Fibroblast of upper back skin (primary cell): ENCODE measurements around the gene CCDC7.
"Not testable (repeated sequence)": the region's sequence is repeated elsewhere in the genome, so short reads cannot be mapped to it uniquely, and the experiment has no call there.

Experiments
- DNase-seq: peaks from one replicate; pipeline ENCODE4 v3.0.0-alpha.2; 2013

The CCDC7 gene

DNA sequence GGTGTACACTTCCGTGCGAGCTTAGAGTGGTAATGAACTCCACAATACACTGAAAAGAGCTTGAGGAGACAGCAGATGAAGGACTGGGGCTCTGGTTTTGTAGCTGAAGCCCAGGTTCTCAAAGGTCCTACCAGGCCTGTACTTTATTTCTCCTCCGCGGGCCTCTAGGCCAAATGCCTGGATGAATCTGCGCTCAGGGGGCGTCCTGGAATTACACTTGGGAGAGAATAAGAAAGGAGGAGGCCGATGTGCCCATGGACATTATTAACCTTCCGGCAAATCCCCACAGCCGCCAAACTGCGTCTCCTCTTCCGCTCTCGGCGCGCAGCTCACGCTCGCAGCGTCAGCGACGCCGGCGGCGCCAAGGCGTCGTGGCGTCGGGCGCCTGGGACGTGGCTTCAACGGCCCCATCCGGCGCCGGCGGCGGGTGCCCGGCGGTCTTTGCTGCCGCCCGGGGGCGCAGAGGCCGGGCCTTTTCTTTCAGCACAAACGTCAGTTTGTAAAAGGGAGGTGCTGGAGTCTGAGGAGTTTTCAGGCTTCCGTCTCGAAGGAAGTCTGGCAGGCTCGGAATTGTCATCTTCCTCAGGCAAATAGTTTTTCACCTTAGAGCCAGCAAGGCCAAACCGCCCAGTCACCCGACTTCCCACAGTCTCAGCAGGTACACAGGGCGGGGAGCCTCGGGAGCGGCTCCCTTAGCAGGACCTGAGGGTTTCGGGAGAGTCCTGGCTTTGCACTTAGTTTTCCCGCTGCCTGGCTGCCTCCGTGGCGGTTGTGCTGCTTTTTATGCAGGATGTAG is at the start of gene CCDC7:
TSS of gene CCDC7 (plus strand) at position 401 of the 796 bp plus-strand sequence. CDS start 5,503 bp downstream, outside the sequence.
- peak; percentile 91 for DNase-seq

DNA sequence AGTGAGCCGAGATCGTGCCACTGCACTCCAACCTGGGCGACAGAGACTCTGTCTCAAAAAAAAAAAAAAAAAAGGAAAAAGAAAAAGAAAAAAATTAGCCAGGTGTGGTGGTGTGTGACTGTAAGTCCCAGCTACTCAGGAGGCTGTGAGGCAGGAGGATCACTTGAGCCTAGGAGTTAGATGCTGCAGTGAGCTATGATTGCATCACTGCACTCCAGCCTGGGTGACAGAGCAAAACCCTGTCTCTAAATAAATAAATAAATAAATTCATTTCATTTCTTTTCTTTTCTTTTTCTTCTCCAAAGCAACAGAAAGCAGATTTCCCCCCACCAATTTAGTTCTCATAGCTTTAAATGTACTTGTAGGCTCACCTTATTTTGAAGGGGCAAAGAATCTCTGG is 48.8 kb upstream of the CCDC7 start:
- not testable (repeated sequence) for DNase-seq

DNA sequence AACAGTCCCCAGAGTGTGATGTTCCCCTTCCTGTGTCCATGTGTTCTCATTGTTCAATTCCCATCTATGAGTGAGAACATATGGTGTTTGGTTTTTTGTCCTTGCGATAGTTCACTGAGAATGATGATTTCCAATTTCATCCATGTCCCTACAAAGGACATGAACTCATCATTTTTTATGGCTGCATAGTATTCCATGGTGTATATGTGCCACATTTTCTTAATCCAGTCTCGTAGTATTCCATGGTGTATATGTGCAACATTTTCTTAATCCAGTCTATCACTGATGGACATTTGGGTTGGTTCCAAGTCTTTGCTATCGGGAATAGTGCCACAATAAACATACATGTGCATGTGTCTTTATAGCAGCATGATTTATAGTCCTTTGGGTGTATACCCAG is 46.2 kb upstream of the CCDC7 start:
- DNase-seq: not testable (repeated sequence)

DNA sequence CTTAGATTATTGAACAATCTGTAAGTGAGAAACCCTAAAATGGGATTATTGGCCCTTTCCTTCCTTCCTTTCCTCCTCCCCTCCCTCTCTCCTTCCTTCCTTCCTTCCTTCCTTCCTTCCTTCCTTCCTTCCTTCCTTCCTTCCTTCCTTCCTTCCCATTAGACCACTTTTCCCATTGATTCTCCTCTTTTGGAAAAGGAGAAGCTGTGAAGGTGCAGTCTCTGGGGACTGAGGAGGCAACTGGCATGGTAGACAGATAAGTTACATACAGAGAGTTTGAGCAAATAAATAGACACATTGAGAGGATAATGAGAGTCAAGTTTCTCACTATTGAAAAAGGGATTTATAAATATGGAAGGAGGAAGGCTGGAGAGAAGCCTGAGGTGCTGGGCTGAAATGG is 45.0 kb upstream of the CCDC7 start:
- DNase-seq: no peak

DNA sequence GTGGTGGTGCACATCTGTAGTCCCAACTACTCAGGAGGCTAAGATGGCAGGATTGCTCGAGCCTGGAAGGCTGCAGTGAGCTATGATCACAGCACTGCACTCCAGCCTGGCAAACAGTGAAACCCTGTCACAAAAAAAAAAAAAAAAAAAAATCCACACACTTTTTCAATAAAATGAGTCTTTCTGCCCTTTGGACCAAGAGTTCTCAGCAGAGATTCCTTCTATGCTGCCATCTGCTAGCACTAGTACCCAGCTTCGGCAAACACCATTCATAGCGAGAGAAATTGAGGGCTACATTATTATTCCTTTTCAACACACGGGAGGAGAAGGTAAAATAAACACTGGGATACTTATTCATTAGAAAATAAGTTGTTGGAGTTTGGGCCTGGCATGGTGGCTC is 43.4 kb upstream of the CCDC7 start:
- DNase-seq: no peak

DNA sequence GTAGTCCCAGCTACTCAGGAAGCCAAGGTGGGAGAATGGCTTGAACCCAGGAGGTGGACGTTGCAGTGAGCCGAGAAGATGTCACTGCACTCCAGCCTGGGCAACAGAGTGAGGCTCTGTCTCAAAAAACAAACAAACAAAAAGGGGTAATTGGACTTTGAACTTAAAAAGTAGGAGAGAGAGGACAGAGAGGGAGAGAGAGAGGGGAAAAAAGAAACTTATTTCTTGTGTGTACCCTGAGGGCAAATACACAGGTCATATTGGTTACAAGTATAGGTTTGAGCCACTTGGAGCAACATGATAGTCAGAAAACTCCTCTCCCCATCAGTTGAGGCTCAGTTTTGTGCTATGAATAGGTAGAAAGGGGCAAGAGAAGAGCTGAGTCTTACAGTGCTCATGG is 42.8 kb upstream of the CCDC7 start:
- DNase-seq: no peak

DNA sequence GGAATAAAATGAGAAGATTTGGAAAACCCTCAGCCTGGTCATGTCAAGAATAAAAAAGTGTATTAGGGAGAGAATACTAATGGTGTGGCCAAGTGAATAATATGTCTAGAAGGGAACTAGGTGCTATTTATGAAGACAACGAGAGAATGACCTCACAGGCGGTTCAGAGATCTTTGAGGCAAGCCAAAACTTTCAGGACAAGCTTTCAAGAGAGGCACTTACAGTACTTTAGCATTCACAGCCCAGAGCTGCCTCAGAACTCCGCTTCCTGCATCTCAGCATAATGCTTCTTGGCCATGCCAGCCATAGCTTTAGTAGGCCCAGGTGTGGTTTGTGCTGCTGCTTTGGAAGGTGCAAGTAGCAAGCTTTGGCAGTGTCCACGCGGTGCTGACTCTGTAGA is 37.2 kb upstream of the CCDC7 start:
- DNase-seq: no peak

DNA sequence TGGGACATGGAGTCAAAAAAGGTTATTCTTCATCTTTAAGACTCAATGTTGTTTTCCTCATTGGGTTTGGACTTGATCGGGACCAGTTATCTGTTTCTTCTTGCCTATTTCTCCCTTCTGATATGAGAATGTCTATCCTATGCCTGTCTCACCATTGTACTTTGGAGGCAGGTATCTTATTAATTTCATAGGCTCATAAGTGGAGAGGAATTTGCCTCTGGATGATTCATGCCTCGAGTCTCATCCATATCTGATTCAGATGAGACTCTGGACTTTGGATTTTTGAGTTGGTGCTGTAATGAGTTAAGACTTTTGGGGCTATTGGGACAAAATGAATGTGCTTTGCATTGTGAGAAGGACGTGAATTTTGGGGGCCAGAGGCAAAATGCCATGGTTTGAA is 36.2 kb upstream of the CCDC7 start:
- DNase-seq: no peak

DNA sequence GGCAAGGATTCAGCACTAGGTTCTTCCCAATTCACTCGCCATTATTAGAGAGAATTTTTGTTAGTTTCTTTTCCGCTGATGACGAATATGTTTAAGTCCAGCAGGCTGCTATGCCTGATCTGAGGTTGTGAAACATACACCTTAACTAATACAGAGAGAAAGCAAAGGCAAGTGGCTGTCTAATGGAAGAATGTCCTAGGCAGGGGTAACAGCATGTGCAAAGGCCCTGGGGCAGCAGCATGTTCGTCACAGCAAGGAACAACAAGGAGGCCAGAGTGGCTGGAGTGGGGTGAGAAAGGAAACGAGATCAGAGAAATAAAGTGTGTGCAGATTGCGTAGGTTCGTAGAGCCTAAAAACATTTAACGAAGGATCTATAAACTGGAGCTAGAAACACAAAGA is 35.4 kb upstream of the CCDC7 start:
- no peak for DNase-seq

DNA sequence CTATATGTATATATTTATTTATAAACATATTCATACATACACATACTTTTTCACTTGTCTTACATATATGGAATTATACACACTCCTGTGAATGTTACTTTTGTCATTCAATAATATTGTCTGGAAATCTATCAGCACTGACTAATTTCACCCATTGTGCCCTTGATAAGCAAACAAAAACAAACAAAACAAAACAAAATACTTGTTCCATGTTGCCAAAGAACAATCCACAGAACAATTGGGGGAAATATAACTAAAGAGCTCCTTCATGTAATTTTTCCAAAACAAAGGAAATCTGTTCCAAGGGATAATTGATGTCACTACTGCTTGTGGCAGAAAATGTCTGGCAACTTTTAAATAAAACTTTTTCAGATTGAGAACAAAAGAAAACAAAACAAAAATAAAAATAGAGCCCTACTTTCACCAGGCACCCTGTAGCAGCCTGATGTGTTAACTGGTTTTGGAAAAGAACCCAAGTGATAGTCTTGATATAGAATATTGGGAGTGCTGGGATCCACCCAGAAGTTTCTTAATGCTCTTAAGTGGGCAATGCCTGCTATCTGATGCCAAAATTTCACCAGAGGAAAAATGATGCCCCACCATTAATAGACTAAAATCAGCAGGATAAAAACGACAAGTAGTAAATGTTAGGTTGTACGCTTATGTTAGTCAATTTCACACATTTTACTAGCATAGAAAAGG is 34.0 kb upstream of the CCDC7 start:
- no peak for DNase-seq

DNA sequence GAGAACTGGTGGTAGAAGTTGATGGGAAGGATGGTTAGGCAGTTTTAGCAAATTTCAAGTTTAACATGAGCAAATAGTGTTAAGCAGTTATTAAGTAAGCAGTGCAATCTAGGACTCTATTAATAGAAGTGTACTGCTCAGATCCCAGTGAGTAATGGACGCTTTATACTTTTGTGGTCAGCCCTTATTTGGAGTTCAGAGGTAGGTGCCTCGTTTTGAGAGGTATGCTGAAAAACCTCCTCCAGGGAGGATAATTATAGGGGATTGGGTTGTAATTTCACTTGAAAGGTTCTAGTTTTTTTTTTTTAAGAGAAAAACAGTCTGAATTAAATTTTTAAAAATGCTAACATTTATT is 33.5 kb upstream of the CCDC7 start:
- DNase-seq: peak; percentile 47

DNA sequence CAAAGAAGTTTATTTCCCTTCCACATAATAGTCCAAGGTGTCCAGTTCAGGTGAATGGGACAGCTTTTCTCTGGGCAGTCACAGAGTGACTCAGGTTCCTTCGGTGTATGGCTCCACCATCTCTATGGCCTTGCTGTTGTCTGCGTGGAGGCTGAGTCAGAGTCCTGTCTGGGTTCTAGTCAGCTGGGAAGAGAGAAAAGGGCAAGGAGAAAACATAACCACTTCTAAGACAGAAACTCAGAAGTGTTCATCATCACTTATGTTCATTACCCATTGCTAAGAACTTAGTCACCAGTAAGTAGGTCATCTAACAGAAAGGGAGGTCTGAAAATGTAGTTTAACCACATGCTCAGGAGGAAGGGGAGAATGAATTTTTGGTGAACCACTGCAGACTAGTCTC is 32.4 kb upstream of the CCDC7 start:
- DNase-seq: peak; percentile 97

DNA sequence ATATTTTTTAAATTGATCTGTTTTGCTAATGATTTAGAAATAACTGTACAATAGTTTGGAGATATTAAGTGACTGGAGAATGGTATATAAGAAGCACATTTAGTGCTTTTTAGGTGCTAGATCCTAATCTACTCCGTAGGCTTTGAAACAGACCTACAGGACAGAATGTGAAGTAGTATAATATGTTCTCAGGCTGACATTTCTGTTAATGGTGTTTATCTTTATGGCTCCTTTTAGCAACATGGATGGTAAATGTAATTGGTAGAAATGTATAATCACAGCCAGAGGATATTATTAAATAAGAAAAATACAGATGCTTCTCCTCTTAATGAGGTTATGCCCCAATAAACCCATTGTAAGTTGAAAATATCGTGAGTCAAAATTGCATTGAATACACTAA is 30.6 kb upstream of the CCDC7 start:
- DNase-seq: no peak

DNA sequence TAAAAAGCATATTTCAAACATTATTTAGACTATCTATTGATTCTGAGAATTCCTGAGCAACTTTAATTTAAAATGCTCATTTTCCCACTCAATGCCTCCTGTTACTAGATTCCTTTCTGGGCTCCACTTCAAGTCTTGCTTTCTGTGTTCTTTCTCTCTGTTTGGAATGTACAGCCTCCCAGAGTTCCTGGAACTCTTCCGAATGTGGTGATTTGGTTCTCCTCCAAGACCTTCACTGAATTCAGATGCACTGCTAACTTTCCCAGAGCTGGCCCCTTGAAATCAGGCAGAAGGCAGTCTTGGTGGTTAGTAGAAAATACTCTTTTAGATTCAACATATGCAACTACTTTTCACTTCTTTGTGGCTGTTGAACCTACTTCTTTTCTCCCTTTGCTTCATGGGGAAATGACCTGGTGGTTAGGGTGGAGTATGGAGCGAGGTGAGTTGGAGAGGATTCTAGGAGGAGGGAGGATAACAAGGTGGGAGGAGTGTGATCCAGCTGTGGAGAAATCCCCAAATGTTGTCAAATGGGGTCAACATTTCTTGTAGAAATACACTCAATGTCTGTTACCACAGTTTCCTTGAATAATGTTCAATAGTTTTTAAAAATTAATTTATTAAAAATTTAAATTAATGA is 27.9 kb upstream of the CCDC7 start:
- DNase-seq: peak; percentile 98

DNA sequence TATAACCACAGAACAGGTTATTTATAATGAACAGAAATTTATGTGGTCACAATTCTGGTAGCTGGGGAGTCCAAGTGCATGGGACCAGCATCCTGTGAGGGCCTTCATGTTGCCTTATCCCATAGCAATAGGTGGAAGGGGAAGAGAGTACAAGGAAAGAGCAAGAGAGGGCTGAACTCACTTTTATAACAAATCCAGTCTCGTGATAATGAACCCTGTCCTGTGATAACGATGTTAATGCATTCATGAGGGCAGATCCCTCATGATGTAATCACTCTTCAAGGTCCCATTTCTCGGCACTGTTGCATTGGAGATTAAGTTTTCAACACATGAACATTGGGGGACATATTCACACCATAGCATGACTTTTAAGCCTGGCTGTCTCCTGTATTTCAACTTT is 27.4 kb upstream of the CCDC7 start:
- no peak for DNase-seq

DNA sequence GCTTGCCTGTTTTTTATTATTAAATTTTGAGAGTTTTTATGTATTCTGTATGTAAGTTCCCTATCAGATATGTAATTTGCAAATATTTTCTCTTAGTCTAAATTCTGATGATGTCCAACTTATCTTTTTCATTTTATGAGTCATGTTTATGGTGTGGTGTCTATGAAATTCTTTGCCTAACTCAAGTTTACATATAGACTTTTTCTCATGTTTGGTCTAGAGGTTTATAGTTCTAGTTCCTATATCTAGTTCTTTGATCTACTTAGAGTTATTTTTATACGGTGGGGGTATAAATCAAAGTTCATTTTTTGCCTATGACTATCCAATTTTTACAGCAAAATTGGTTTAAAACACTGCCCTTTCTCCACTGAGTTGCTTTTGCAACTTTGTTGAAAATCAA is 26.3 kb upstream of the CCDC7 start:
- DNase-seq: peak; percentile 32

DNA sequence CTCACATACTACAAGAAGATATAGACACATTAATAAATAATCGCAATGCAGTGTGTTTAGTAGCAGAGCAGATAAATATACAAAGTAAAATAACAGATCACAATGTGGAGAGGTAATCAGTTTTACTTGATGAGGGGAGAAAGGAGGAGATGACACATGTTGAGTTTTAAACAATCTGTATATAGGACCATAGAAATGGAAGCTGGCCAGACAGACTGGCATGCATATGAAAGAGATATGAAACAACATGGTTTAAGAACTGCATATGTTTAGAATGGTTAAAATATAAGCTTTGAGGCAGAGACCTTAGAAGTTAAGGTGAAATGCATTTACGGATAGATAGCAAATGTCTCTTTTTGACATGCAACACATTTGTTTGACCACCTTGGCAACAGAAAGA is 19.8 kb upstream of the CCDC7 start:
- no peak for DNase-seq

DNA sequence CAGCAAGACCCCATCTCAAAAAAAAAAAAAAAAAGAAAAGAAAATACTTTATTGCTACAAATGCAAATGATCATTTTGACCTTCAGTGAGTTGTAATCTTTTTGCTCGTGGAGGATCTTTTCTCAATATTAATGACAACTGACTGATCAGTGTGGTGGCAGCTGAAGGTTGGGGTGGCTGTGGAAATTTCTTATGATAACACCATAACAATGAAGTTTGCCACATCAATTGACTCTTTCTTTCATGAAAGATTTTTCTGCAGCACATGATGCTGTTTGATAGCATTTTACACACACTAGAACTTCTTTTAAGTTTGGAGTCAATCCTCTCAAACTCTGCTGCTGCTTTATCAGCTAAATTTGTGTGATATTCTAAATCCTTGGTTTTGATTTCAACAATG is 12.4 kb upstream of the CCDC7 start:
- DNase-seq: no peak

DNA sequence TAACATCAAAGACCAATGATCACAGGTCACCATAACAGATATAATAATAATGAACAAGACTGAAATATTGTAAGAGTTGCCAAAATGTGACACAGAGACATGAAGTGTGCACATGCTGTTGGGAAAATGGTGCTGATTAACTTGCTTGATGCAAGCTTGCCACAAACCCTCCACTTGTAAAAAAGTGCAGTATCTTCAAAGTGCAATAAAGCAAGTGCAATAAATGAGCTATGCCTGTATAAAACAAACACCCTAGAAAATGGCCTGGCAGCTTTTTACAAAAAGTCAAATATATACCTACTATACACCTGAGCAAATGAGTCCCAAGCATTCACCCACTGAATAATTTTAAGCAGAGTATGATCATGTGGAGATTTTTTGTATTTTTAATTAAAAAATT is 9.7 kb upstream of the CCDC7 start:
- no peak for DNase-seq

DNA sequence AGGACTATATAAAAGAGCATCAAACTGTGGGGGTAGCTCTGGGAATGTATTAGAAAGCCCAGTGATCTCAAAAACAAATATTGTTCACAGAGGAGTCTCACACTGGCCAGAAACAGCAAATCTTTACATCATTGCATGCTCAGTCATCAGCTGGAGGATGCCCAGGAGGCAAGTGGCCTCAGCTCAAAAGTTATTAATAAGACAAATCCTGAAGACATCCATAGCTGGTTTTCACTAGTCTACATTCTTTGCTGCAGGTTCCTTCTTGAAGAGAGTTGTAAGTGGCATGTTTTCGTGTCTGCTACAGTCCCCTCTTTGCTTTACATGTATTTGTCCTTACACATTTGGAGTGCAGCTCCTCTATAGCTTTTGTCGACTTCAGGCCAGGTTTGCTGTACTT is 8.6 kb upstream of the CCDC7 start:
- no peak for DNase-seq

DNA sequence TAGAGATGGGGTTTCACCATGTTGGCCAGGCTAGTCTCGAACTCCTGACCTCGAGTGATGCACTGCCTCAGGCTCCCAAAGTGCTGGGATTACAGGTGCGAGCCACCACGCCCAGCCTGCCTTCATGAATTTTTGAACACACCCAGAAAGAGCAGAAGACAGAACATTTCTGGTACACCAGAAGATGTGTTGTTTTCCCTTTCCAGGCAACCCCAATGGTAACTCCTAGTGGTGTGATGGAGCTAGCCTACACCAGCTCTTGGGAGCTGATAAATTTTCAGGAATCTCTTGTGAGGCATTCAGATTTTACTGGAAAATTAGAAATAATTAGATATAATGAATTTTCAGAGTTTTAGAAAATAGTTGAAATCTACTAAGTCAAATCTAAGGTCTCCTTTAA is 904 bp upstream of the CCDC7 start:
- DNase-seq: no peak

DNA sequence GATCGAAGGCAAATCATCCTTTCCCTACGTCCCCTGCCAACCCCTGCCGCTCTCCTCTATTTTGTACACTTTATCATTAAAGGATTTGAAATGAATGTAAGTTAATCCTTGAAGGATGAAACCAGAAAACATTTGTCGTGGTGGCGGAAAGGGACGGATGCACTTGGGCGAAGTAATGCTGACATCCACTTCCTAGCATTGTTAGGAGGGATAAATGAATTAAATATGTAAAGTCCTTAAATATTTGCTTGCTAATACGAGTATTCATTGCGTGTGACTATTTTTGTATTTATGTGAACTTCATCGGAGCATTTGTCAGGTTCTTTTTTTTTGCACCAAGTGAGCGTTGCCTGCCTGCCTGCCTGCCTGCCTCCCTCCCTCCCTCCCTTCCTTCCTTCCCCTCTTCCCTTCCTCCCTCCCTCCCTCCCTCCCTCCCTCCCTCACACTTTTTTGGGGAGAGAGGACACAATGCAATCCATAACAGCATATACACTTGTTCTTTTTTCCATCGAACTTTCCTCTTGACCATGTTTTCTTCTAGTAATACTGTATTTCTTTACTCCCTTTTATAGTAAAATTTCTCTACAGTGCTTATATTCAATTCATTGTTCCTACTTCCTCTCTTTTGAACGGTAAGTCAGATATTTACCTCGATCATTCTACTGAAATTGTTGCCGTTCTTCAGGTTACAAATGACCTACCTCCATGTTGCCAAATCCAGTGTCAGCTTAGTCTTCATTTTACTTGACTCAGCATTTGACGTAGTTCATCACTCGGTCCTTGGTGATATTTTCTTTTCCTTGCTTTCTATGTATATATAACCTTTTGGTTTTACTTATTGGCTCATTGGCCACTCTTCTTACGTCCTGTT is 831 bp downstream of the CCDC7 start:
- peak; percentile 28 for DNase-seq

DNA sequence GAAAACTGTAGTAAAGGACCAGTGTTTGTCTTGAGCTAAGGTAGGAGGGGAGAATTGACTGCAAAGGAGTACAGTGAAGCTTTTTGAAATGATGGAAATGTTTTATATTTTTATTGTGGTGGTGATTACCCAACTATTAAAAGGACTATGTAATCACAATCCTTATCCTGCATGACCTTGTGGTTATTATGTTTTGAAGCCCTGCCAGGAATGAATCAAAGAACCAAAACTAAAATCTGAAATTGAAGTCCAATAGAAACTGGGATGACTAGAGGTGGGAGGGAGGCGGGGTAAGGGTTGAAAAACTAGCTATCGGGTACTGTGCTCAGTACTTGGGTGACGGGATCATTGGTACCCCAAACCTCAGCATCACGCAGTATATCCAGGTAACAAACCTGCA is 8.2 kb downstream of the CCDC7 start:
- peak; percentile 2 for DNase-seq
